ENCODE measurements around the gene RCC2.
"Not testable (repeated sequence)": the region's sequence is repeated elsewhere in the genome, so short reads cannot be mapped to it uniquely, and the experiment has no call there.

The RCC2 gene

GRCh38 chr1:17439250-17440073 lies at the start of gene RCC2:
Gene RCC2, minus strand, starts transcription at chr1:17439677. Its CDS starts 1,163 bp downstream, at chr1:17438514.
- DNase-seq (ENCODE audit: low read depth), result peak; percentile 64

GRCh38 chr1:17486242-17486641 lies 46.8 kb upstream of the RCC2 start:
- no peak for DNase-seq (ENCODE audit: low read depth)

- DNase-seq (ENCODE audit: low read depth), result no peak
Observed at GRCh38 chr1:17485281-17485680, 45.8 kb upstream of the RCC2 start.

DNA sequence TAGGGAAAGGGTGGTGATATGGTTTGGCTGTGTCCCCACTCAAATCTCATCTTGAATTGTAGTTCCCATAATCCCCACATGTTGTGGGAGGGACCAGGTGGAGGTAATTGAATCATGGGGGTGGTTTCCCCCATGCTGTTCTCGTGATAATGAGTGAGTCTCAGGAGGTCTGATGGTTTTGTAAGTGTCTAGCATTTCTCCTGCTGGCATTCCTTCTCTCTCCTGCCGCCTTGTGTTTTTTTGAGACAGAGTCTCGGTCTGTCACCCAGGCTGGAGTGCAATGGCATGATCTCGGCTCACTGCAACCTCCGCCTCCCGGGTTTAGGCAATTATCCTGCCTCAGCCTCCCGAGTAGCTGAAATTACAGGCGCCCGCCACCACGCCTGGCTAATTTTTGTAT lies 42.5 kb upstream of the RCC2 start:
- DNase-seq (ENCODE audit: low read depth), result not testable (repeated sequence)

DNA sequence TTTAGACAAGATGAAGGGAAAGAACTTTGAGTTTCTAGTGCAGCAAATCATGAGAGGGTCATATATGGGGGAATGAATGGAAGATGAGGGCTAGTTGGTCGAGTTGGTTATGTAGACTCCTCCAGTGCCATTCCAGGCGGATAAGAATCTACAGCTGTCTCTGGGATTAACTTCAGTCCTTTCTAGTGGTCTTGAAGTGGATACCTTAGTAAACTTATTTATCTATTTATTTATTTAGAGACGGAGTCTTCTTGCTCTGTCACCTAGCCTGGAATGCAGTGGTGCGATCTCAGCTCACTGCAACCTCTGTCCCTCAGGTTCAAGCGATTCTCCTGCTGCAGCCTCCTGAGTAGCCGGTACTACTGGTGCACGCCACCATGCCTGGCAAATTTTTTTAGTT lies 41.4 kb upstream of the RCC2 start:
- no peak for DNase-seq (ENCODE audit: low read depth)

- DNase-seq (ENCODE audit: low read depth), result no peak
Observed at GRCh38 chr1:17475752-17476151, 36.3 kb upstream of the RCC2 start.

GRCh38 chr1:17474836-17475555 lies 35.5 kb upstream of the RCC2 start:
- not testable (repeated sequence) for DNase-seq (ENCODE audit: low read depth)

GRCh38 chr1:17472814-17473213 lies 33.3 kb upstream of the RCC2 start:
- no peak for DNase-seq (ENCODE audit: low read depth)

DNA sequence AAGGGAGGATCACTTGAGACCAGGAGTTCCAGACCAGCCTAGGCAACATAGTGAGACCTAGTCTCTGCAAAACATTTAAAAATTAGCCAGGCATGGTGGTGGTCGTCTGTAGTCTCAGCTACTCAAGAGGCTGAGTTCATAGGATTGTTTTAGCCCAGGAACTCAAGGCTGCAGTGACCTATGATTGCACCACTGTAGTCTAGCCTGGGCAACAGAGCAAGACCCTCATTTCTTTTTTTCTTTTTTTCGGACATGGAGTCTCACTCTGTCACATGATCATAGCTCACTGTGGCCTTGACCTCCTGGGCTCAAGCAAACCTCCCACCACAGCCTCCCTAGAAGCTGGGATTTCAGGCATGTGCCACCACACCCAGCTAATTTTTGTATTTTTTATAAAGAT lies 31.9 kb upstream of the RCC2 start:
- DNase-seq (ENCODE audit: low read depth), result no peak

- DNase-seq (ENCODE audit: low read depth), result no peak
Observed at GRCh38 chr1:17470021-17470799, 30.7 kb upstream of the RCC2 start.

DNA sequence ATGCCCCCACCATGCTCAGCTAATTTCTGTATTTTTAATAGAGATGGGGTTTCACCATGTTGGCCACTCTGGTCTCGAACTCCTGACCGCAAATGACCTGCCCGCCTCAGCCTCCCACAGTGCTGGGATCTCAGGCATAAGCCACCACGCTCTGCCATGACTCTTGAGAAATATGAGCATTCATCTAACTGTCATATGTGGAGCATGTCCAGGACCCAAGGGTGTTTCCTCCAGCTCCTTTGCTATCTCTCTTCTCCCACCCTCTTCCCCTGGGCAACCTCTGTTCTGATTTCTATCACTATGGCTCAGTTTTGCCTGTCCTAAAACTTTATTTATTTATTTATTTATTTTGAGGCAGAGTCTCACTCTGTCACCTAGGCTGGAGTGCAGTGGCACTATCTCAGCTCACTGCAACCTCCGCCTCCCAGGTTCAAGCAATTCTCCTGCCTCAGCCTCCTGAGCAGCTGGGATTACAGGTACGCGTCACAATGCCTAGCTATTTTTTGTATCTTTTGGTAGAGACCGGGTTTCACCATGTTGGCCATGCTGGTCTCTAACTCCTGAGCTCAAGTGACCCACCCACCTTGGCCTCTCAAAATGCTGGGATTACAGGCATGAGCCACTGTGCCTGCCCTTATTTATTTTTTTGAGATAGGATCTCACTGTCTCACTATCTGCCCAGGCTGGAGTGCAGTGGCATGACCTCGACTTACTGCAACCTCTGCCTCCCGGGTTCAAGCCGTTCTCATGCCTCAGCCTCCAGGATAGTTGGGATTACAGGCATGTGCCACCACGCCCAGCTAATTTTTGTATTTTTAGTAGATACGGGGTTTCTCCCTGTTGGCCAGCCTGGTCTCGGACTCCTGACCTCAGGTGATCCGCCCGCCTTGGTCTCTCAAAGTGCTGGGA lies 29.1 kb upstream of the RCC2 start:
- not testable (repeated sequence) for DNase-seq (ENCODE audit: low read depth)

- no peak for DNase-seq (ENCODE audit: low read depth)
Observed at GRCh38 chr1:17466359-17466758, 26.9 kb upstream of the RCC2 start.

DNA sequence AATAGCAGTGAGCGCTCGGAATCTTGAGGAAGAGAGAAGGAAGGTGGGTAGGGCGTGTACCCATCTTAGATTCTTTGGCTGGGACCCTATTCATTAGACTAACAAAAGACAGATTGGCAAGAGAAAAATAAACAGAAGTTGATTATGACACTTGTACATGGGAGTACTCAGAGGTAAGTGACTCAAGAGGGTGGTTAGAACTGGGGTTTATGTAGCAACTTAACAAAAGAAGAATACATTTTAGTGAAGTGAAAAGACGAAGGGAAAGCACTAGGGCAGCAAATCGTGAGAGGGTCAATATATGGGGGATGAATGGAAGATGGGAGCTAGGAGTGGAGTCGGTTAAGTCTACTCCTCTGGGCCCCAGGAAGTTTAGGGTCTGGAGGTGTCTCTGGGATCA lies 25.8 kb upstream of the RCC2 start:
- no peak for DNase-seq (ENCODE audit: low read depth)

GRCh38 chr1:17463991-17464390 lies 24.5 kb upstream of the RCC2 start:
- no peak for DNase-seq (ENCODE audit: low read depth)

DNA sequence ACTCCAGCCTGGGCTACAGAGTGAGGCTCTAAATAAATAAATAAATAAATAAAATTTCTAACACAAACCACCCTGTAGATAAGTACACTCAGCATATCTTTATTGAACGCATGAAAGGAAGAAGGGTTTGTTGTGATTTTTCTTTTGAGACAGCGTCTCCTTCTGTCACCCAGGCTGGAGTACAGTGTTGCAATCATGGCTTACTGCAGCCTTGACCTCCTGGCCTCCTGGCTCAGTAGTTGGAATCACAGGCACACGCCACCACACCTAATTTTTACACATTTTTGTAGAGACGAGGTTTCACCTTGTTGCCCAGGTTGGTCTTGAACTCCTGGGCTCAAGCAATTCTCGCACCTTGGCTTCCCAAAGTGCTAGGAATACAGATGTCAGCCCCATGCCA lies 23.2 kb upstream of the RCC2 start:
- DNase-seq (ENCODE audit: low read depth), result no peak

DNA sequence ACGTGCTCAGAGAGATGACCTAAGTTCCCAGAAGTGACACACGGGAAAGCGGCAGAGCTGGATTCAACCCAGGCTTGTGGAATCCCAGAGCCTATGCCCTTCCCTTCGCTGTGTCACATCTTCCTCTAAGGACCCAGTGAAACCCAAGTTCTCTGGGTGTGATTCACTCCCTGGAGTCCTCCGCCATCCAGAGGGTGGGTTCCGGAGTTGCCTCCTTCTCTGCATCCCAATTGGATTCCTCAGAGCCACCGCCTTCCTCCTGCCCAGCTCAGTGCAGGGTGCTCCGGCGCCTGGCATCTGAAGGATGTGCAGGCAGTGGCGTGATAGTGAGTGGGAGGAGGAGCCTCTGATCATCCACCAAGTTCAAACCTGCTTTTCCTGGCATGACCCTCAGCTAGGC lies 20.7 kb upstream of the RCC2 start:
- DNase-seq (ENCODE audit: low read depth), result no peak

DNA sequence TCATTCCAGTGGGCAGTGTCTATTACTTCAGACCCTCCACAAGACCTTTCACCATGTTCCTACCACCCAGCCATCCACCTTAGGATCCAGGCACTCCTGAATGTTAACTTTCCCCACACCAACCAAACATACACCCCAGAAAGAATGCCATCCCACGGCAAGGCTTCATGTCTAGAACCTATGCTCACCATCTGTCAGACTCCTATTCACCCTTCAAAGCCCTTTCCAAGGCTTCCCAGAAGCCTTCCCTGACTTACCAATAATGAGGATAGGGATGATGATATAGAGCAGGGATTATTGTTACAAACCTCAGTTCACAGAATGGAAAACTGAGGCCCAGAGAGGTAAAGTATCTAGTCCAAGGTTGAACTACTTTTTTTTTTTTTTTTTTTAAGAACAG lies 19.3 kb upstream of the RCC2 start:
- no peak for DNase-seq (ENCODE audit: low read depth)

DNA sequence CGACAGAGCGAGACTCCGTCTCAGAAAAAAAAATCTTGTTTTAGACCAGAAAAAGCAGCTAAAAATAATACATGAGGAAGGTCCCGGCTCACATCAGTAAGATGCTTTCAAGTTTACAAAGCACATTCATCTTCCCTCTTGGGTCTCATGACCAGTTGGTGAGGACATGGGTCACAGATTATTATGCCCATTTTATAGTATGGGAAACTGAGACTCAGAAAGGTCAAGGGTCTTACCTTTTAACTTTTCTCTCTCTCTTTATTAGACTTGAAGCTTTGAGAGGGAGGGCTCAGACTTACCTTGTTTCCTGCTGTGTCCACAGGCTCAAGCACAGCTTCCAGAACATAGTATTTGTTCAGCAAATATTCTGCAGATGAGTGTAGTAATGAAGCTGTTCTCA lies 13.2 kb upstream of the RCC2 start:
- no peak for DNase-seq (ENCODE audit: low read depth)

GRCh38 chr1:17452203-17452602 lies 12.7 kb upstream of the RCC2 start:
- DNase-seq (ENCODE audit: low read depth), result not testable (repeated sequence)

DNA sequence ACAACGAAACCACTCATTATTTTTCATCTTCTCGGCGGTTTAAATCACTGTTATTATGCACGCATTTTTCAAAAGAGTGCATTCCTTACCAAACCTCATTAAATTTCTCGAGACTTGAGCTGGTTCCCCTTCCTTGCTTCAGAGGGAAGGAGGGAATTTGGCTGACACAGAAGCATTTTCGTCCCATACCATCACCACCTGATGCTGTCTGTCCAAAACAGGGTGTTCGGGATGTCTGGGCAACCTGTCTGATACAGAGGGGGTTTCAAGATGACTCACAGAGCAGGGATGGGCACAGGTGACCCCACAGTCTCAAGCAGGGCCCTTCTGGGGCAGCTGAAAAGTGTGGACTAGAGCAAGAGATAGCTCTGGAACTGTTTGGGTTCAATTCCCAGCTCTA lies 12.3 kb upstream of the RCC2 start:
- DNase-seq (ENCODE audit: low read depth), result no peak

- no peak for DNase-seq (ENCODE audit: low read depth)
Observed at GRCh38 chr1:17447501-17447992, 8.1 kb upstream of the RCC2 start.

All from activated T-cell treated with anti-CD3 and anti-CD28 coated beads for 1 hour (primary cell).